ENCODE measurements around the gene PQBP1.
"Not testable (repeated sequence)": the region's sequence is repeated elsewhere in the genome, so short reads cannot be mapped to it uniquely, and the experiment has no call there.

The PQBP1 gene

DNA sequence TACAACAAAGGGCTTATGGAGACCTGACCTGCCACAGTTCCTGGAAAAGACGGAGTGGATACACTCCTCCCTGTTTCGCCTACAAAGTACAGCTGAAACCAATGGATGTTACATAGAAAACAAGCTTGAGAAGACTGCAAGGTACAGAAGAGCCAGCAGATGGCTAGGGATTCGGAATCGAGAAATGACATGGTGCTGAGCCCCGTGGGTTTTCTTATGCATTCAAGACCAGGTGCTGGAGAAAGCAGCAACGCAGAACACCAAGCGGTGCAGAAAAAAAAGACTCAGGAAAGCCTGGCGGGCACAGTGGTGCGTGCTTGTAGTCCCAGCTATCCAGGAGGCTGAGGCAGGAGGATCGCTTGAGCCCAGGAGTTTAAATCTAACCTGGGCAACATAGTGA, 14.0 kb upstream of the PQBP1 start:
- Histone ChIP-seq H3K4me1 (no peaks in the 10 kb centered on the region), H3K9me3 (no peaks in the 10 kb centered on the region), H3K27me3 (no peaks in the 10 kb centered on the region), H3K36me3 (no peaks in the 10 kb centered on the region), H3K4me3 (ENCODE audit: low read depth, low read length) (no peak overlapping the region)
- no peak for DNase-seq
- TF ChIP-seq, protein P1, sequence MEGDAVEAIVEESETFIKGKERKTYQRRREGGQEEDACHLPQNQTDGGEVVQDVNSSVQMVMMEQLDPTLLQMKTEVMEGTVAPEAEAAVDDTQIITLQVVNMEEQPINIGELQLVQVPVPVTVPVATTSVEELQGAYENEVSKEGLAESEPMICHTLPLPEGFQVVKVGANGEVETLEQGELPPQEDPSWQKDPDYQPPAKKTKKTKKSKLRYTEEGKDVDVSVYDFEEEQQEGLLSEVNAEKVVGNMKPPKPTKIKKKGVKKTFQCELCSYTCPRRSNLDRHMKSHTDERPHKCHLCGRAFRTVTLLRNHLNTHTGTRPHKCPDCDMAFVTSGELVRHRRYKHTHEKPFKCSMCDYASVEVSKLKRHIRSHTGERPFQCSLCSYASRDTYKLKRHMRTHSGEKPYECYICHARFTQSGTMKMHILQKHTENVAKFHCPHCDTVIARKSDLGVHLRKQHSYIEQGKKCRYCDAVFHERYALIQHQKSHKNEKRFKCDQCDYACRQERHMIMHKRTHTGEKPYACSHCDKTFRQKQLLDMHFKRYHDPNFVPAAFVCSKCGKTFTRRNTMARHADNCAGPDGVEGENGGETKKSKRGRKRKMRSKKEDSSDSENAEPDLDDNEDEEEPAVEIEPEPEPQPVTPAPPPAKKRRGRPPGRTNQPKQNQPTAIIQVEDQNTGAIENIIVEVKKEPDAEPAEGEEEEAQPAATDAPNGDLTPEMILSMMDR (IDR thresholded peaks at IDR 0.05; ENCODE audit: low read depth, low read length) = no peak

DNA sequence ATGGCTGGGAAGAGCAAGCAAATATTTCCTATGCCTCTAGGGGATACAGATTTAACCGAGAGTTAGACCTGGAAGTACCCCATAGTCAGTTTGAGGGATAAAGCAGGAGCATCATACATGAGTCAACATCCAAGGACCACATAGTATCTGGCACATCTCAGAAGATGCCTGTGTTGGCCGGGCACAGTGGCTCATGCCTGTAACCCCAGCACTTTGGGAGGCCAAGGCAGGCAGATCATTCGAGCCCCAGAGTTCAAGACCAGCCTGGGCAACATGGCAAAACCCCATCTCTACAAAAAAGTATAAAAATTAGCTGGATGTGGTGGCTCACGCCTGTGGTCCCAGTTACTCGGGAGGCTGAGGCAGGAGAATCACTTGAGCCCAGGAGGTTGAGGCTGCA, 11.1 kb upstream of the PQBP1 start:
- DNase-seq; H3K4me3 ChIP-seq (ENCODE audit: low read depth, low read length); H3K27me3 ChIP-seq; H3K9me3 ChIP-seq; H3K36me3 ChIP-seq; H3K4me1 ChIP-seq: not testable (repeated sequence)

DNA sequence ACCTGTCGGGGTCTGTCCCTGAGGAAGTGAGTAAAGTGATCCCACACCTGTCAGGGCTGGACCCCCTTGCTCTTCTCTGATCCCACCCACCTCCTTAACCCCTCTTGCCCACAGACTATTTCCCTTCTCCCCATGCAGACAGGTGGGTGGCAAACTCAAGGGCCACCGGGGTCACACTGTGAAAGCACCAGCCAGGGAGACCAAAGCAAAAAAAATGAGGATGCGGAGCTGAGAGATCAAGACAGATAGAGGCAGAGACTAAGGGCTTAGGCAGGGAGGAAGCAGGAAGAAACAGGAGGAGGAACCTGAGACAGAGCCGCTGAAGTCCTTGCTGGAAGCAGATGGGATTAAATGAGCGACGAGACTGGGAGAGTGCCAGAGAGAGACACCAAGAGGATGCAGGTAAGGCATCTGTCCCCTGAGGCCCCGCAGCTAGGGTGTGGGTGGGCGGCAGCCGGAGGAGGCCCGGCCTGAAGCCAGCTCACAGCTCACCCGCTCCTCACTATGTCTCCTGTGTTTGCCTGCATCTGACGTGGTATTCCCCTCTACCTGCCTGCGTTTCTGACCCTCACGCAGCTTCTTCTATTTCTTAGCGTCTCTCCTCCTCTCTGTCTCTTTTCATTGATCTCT, 7.3 kb upstream of the PQBP1 start:
- Histone ChIP-seq H3K4me3 (ENCODE audit: low read depth, low read length) (peak overlapping the region; percentile 49), H3K4me1 (no peaks in the 10 kb centered on the region), H3K27me3 (no peaks in the 10 kb centered on the region), H3K9me3 (no peaks in the 10 kb centered on the region), H3K36me3 (no peaks in the 10 kb centered on the region)
- DNase-seq = no peak
- TF ChIP-seq, protein P1 (IDR thresholded peaks at IDR 0.05; ENCODE audit: low read depth, low read length) = no peak

DNA sequence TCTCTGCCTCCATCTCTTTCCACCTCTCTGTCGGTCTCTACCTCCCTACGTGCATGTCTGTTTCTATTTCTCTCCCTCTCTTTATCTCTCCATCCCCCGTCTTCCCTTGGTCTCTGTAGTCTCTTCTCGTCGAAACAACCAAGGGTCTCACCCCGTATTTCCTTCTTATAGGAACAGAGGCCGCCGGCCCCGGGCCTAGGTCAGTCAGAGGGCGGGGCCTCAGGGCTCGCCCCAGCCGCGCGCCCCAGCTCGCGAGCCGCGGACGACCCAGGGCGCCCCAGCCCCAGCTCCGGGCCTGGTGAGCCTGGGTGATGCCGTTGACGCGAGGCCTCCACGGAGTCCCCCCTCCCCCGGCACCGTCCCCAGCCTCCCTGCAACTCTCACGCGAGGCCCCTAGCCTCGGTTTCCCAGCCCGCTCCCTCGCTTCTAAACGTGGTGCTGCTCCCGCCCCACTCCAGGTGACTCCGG, 6.8 kb upstream of the PQBP1 start:
- Histone ChIP-seq H3K9me3 (no peaks in the 10 kb centered on the region), H3K27me3 (no peaks in the 10 kb centered on the region), H3K36me3 (no peaks in the 10 kb centered on the region), H3K4me1 (no peaks in the 10 kb centered on the region), H3K4me3 (ENCODE audit: low read depth, low read length) (peak overlapping the region; percentile 49)
- TF ChIP-seq, protein P1 (IDR thresholded peaks at IDR 0.05; ENCODE audit: low read depth, low read length) = no peak
- no peak for DNase-seq

DNA sequence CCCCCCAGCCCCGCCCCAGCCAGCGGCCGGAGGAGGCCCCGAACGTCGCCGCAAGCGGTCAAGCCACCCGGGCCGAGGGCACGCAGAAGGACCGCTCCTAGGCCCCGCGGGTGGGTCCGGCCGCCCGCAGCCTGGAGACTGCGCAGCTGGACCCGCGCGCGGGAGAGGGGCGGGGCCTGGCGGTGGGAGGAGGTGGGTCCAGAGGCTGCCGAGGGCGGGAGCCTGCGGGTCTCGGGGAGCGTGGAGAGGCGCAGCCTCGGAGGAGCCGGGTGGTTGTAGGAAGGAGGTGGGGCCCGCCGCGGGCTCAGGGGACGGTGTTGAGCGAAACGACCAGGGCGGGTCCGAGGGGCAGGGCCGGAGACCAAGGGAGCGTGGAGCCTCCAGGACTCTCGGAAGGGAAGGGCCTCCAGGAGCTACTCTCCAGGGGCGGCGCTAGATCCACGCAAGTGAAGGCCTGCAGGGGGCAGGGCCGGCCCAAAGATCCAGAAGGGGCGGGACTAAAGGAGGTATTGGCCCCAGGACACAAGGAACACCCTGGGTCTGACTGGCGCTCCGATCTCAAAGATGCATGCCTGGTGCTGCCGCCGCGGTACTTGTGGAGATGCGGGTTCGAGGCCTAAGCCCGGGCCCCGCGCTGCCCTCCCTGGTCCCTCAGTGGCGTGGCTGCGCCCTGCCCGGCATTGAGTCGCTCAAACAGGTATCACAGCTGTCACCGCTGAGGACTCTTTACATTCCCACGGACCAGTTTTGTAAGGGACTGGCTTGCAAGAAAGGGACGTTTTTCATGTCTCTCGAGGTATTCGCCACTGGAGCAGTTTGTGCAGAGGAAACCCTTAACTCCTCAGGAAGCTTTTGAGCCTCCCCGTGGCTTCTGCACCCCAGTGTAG, 6.1 kb upstream of the PQBP1 start:
- Histone ChIP-seq H3K4me1 (no peaks in the 10 kb centered on the region), H3K4me3 (ENCODE audit: low read depth, low read length) (peak overlapping the region; percentile 49), H3K27me3 (no peaks in the 10 kb centered on the region), H3K36me3 (no peaks in the 10 kb centered on the region), H3K9me3 (no peaks in the 10 kb centered on the region)
- TF ChIP-seq, protein P1 (IDR thresholded peaks at IDR 0.05; ENCODE audit: low read depth, low read length) = peak; percentile 58
- DNase-seq = peak; percentile 89

DNA sequence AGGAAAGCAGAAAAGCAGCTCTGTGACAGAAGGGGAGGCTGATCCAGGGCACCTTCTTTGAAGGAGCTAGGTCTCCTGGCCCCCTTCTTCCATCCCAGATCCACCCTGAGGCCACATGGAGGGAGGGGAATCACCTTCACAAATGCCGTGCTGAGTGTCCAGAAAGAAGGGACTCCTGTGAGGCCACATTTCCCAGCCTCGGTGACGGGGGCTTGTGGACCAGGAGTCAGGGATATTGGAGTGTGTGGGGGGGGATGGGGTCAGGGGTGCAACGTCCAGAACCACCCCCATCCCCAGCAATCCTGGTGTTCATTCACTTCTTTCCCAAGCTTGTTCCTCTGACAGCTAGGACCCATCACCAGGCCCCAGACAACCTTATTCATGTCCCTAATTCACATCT, 4.8 kb upstream of the PQBP1 start:
- Histone ChIP-seq H3K4me3 (ENCODE audit: low read depth, low read length) (no peak overlapping the region), H3K27me3 (no peaks in the 10 kb centered on the region), H3K36me3 (no peaks in the 10 kb centered on the region), H3K9me3 (no peaks in the 10 kb centered on the region), H3K4me1 (no peaks in the 10 kb centered on the region)
- no peak for DNase-seq
- TF ChIP-seq, protein P1 (IDR thresholded peaks at IDR 0.05; ENCODE audit: low read depth, low read length) = no peak

Data from BE2C (cell line).